Smooth muscle cell (in vitro differentiated cells): ENCODE measurements around the gene R3HDM1. TPM values are rescaled to one million over a fixed set of nuclear protein-coding genes. Genes with fewer than 3 reads are reported as not detected.

Source experiments
- DNase-seq: peaks from one replicate; lab custom pipeline; 2025; ENCODE audit not compliant: unreplicated experiment; lab: John Stamatoyannopoulos, UW
- H2AFZ ChIP-seq: fragments of 200-600 bp; sonication (generic); 2 replicates; pipeline ENCODE4 v1.6.0; 2016; ENCODE audit warnings: antibody characterized with exemption, low read depth, mild to moderate bottlenecking
- H3F3A ChIP-seq: fragments of 200-600 bp; sonication (generic); 2 replicates; pipeline ENCODE4 v1.6.0; 2017; ENCODE audit warnings: antibody characterized with exemption, low read depth
- H3K27ac ChIP-seq: fragments of 200-600 bp; sonication (generic); 2 replicates; pipeline ENCODE4 v1.5.1; 2016; ENCODE audit warnings: low read depth, mild to moderate bottlenecking
- H3K27me3 ChIP-seq: fragments of 200-600 bp; sonication (generic); 2 replicates; pipeline ENCODE4 v1.6.1; 2016; ENCODE audit warnings: low read depth, mild to moderate bottlenecking
- H3K36me3 ChIP-seq: fragments of 200-600 bp; sonication (generic); 2 replicates; pipeline ENCODE4 v1.5.1; 2016; ENCODE audit warnings: low read depth
- H3K4me1 ChIP-seq: fragments of 200-600 bp; sonication (generic); 2 replicates; pipeline ENCODE4 v1.5.1; 2016; ENCODE audit warnings: low read depth
- H3K4me2 ChIP-seq: fragments of 200-600 bp; sonication (generic); 2 replicates; pipeline ENCODE4 v1.6.0; 2016; ENCODE audit warnings: mild to moderate bottlenecking
- H3K4me3 ChIP-seq: fragments of 200-600 bp; sonication (generic); 2 replicates; pipeline ENCODE4 v1.5.1; 2016; ENCODE audit warnings: mild to moderate bottlenecking
- H3K79me2 ChIP-seq: fragments of 200-600 bp; sonication (generic); 2 replicates; pipeline ENCODE4 v1.6.0; 2016; ENCODE audit warnings: low read depth, mild to moderate bottlenecking
- H3K9ac ChIP-seq: fragments of 200-600 bp; sonication (generic); 2 replicates; pipeline ENCODE4 v1.6.0; 2016; ENCODE audit warnings: low read depth
- H3K9me3 ChIP-seq: fragments of 200-600 bp; sonication (generic); replicated peaks from 2 replicates; pipeline ENCODE4 v1.5.1; 2016; ENCODE audit warnings: low read depth
- H4K20me1 ChIP-seq: fragments of 200-600 bp; sonication (generic); 2 replicates; pipeline ENCODE4 v1.6.0; 2016; ENCODE audit warnings: low read depth
- CTCF ChIP-seq: fragments of 200-600 bp; sonication (generic); IDR thresholded peaks from 2 replicates; pipeline ENCODE4 v1.5.1; 2017; ENCODE audit warnings: borderline replicate concordance, mild to moderate bottlenecking, antibody characterized with exemption; ENCODE audit not compliant: insufficient read depth, poor library complexity, severe bottlenecking
- WGBS: methylation state at CpG from one replicate; pipeline ENCODE4 v1.1.7; 2016; ENCODE audit warnings: low lambda C conversion rate; 5-methylcytosine and 5-hydroxymethylcytosine counted together
- polyA plus RNA-seq: library from polyadenylated mRNA; unstranded; fragments of >200 nt; fragmentation: Nextera tagmentation; extraction: Ambion mirVana; gene quantifications from 2 replicates; pipeline ENCODE4 v1.2.1, GENCODE V29; 2016
- total RNA-seq: library from RNA; depleted of rRNA; stranded (reverse); fragments of >200 nt; gene quantifications from 2 replicates; pipeline ENCODE4 v1.2.3, GENCODE V29; 2014

R3HDM1 gene
- total and polyA plus RNA-seq, 2 experiments from 2014 or later = 14.2 to 20.6 TPM

GRCh38 chr2:135510577-135510976 is 20.7 kb upstream of the R3HDM1 start:
- Histone ChIP-seq H2AFZ (no peak overlapping the region), H3K79me2 (no peaks in the 10 kb centered on the region), H3K9me3 (peaks cover 5% of the 10 kb centered on the region), H3K27me3 (no peaks in the 10 kb centered on the region), H3F3A (no peaks in the 10 kb centered on the region), H3K36me3 (no peaks in the 10 kb centered on the region), H3K4me2 (no peak overlapping the region), H3K4me1 (no peaks in the 10 kb centered on the region), H4K20me1 (no peaks in the 10 kb centered on the region), H3K9ac (no peak overlapping the region), H3K27ac (no peak overlapping the region), H3K4me3 (no peak overlapping the region)
- WGBS = 100% methylated on average over 5 of the region's 5 CpGs
- no peak for DNase-seq
- TF ChIP-seq CTCF = no peak

GRCh38 chr2:135512099-135512498 is 19.2 kb upstream of the R3HDM1 start:
- H3K4me1 ChIP-seq = no peaks in the 10 kb centered on the region
- H4K20me1 ChIP-seq = no peaks in the 10 kb centered on the region
- no peaks in the 10 kb centered on the region for H3K27me3 ChIP-seq
- no peak for TF ChIP-seq CTCF
- DNase-seq = no peak
- H3K79me2 ChIP-seq = no peaks in the 10 kb centered on the region
- H3K9me3 ChIP-seq = peaks cover 5% of the 10 kb centered on the region
- H3K4me3 ChIP-seq = no peak overlapping the region
- WGBS = 98% methylated on average over 2 of the region's 2 CpGs
- no peaks in the 10 kb centered on the region for H3F3A ChIP-seq
- no peak overlapping the region for H2AFZ ChIP-seq
- no peak overlapping the region for H3K9ac ChIP-seq
- no peak overlapping the region for H3K4me2 ChIP-seq
- no peak overlapping the region for H3K27ac ChIP-seq
- no peaks in the 10 kb centered on the region for H3K36me3 ChIP-seq

- no peak for DNase-seq
Measured at GRCh38 chr2:135525786-135526185, 5.5 kb upstream of the R3HDM1 start.

More at GRCh38 chr2:135525786-135526185, 5.5 kb upstream of the R3HDM1 start:
- H3K9ac ChIP-seq = no peak overlapping the region
- H3K27ac ChIP-seq = no peak overlapping the region
- peaks cover 5% of the 10 kb centered on the region for H3K36me3 ChIP-seq
- 88% methylated on average over 1 of the region's 1 CpG for WGBS
- no peak overlapping the region for H2AFZ ChIP-seq
- no peak for TF ChIP-seq CTCF
- no peak overlapping the region for H3K4me3 ChIP-seq
- no peaks in the 10 kb centered on the region for H3K4me1 ChIP-seq
- no peaks in the 10 kb centered on the region for H3K9me3 ChIP-seq
- H3F3A ChIP-seq = no peaks in the 10 kb centered on the region
- H3K4me2 ChIP-seq = no peak overlapping the region
- no peaks in the 10 kb centered on the region for H3K27me3 ChIP-seq
- no peaks in the 10 kb centered on the region for H4K20me1 ChIP-seq
- H3K79me2 ChIP-seq = peaks cover 16% of the 10 kb centered on the region
